HEK293 (cell line): ENCODE data around the gene KIAA1958.
A peak's percentile ranks its signal among the peaks of the same experiment; 100 is the strongest.

Experiments
- CTCF ChIA-PET: fragments of 350-600 bp; formaldehyde crosslinking; extraction: SDS; loops from one replicate; lab custom pipeline; 2021; ENCODE audit warnings: antibody characterized with exemption; lab: Yijun Ruan, JAX
- POLR2A ChIA-PET: fragments of 300-600 bp; formaldehyde crosslinking; extraction: SDS; loops from one replicate; lab custom pipeline; 2020; ENCODE audit warnings: antibody characterized with exemption, inconsistent platforms; lab: Yijun Ruan, JAX
- H3K27ac ChIP-seq: fragments of 200-500 bp; sonication (Bioruptor generic); 2 replicates; pipeline ENCODE4 v1.5.1; 2014; ENCODE audit warnings: low read depth, low read length, control low read depth, inconsistent platforms; ENCODE audit errors: extremely low read depth
- H3K36me3 ChIP-seq, 2 experiments: fragments of 200-500 bp in 1 of 2; sonication (Bioruptor generic) in 1 of 2; 1 replicate in 1 of 2; 2 replicates in 1 of 2; pipeline ENCODE4 v1.5.1; 2014 to 2017; ENCODE audit warnings: inconsistent platforms in 2 of 2, low read length in 2 of 2; ENCODE audit not compliant: control insufficient read depth in 2 of 2, insufficient read depth in 1 of 2
- H3K4me1 ChIP-seq: fragments of 200-500 bp; sonication (Bioruptor generic); 2 replicates; pipeline ENCODE4 v1.5.1; 2014; ENCODE audit warnings: mild to moderate bottlenecking, low read length, inconsistent platforms; ENCODE audit not compliant: control insufficient read depth, insufficient read depth
- H3K4me3 ChIP-seq: 2 replicates; pipeline ENCODE4 v1.5.1; 2011; ENCODE audit warnings: low read depth, mild to moderate bottlenecking, control low read depth, low read length, moderate library complexity
- H3K9me3 ChIP-seq: fragments of 200-500 bp; sonication (Bioruptor generic); 2 replicates; pipeline ENCODE4 v1.5.1; 2014; ENCODE audit warnings: low read depth, low read length, inconsistent platforms; ENCODE audit not compliant: control insufficient read depth, insufficient read depth
- ELK4 ChIP-seq: IDR thresholded peaks from 2 replicates; pipeline ENCODE4 v1.6.1; 2011; ENCODE audit warnings: mild to moderate bottlenecking, low read depth, low read length, borderline replicate concordance
- GFI1B ChIP-seq: fragments of 450-650 bp; formaldehyde crosslinking; IDR thresholded peaks from 2 replicates; pipeline ENCODE4 v1.5.1; 2016; ENCODE audit warnings: missing biosample characterization, missing genetic modification characterization
- GLIS1 ChIP-seq: fragments of 450-650 bp; formaldehyde crosslinking; IDR thresholded peaks from 2 replicates; pipeline ENCODE4 v1.5.1; 2016; ENCODE audit warnings: missing biosample characterization, missing genetic modification characterization
- HOXD13 ChIP-seq: sonication (generic); formaldehyde crosslinking; IDR thresholded peaks from 2 replicates; pipeline ENCODE4 v1.8.0; 2022; ENCODE audit warnings: missing genetic modification reagents, borderline replicate concordance
- RBAK ChIP-seq: fragments of 450-650 bp; formaldehyde crosslinking; IDR thresholded peaks from 2 replicates; pipeline ENCODE4 v1.5.1; 2016; ENCODE audit warnings: missing biosample characterization, missing genetic modification characterization
- ZFP41 ChIP-seq: fragments of 450-650 bp; formaldehyde crosslinking; IDR thresholded peaks from 2 replicates; pipeline ENCODE4 v1.5.1; 2016; ENCODE audit warnings: missing biosample characterization, missing genetic modification characterization, borderline replicate concordance
- ZNF10 ChIP-seq: fragments of 450-650 bp; formaldehyde crosslinking; IDR thresholded peaks from 2 replicates; pipeline ENCODE4 v1.5.1; 2017; ENCODE audit warnings: missing biosample characterization, missing genetic modification characterization
- ZNF121 ChIP-seq: fragments of 450-650 bp; formaldehyde crosslinking; IDR thresholded peaks from 2 replicates; pipeline ENCODE4 v1.5.1; 2016; ENCODE audit warnings: missing biosample characterization, missing genetic modification characterization
- ZNF133 ChIP-seq: fragments of 450-650 bp; formaldehyde crosslinking; IDR thresholded peaks from 2 replicates; pipeline ENCODE4 v1.5.1; 2016; ENCODE audit warnings: missing biosample characterization, missing genetic modification characterization
- ZNF184 ChIP-seq: fragments of 450-650 bp; IDR thresholded peaks from 2 replicates; pipeline ENCODE4 v1.5.1; 2018; ENCODE audit warnings: missing biosample characterization, mild to moderate bottlenecking, missing genetic modification characterization
- ZNF202 ChIP-seq: fragments of 450-650 bp; formaldehyde crosslinking; IDR thresholded peaks from 2 replicates; pipeline ENCODE4 v1.5.1; 2016; ENCODE audit warnings: missing biosample characterization, missing genetic modification characterization, borderline replicate concordance
- ZNF302 ChIP-seq: fragments of 450-650 bp; formaldehyde crosslinking; IDR thresholded peaks from 2 replicates; pipeline ENCODE4 v1.5.1; 2016; ENCODE audit warnings: missing biosample characterization, missing genetic modification characterization, low read depth
- ZNF335 ChIP-seq: fragments of 450-650 bp; formaldehyde crosslinking; conservative IDR thresholded peaks from 2 replicates; pipeline ENCODE4 v1.5.1; 2016; ENCODE audit warnings: missing biosample characterization, missing genetic modification characterization
- ZNF362 ChIP-seq: fragments of 450-650 bp; formaldehyde crosslinking; IDR thresholded peaks from 2 replicates; pipeline ENCODE4 v1.5.1; 2016; ENCODE audit warnings: missing biosample characterization, missing genetic modification characterization
- ZNF394 ChIP-seq: fragments of 450-650 bp; formaldehyde crosslinking; IDR thresholded peaks from 2 replicates; pipeline ENCODE4 v1.5.1; 2016; ENCODE audit warnings: missing biosample characterization, missing genetic modification characterization, mild to moderate bottlenecking, moderate library complexity, borderline replicate concordance
- ZNF510 ChIP-seq: fragments of 450-650 bp; formaldehyde crosslinking; IDR thresholded peaks from 2 replicates; pipeline ENCODE4 v1.5.1; 2018; ENCODE audit warnings: mild to moderate bottlenecking, missing genetic modification characterization, missing biosample characterization; ENCODE audit not compliant: insufficient replicate concordance
- ZNF529 ChIP-seq: fragments of 450-650 bp; formaldehyde crosslinking; IDR thresholded peaks from 2 replicates; pipeline ENCODE4 v1.5.1; 2017; ENCODE audit warnings: missing genetic modification characterization, missing biosample characterization; ENCODE audit not compliant: insufficient replicate concordance
- ZNF555 ChIP-seq: fragments of 450-650 bp; formaldehyde crosslinking; conservative IDR thresholded peaks from 2 replicates; pipeline ENCODE4 v1.5.1; 2017; ENCODE audit warnings: missing biosample characterization, mild to moderate bottlenecking, missing genetic modification characterization, inconsistent platforms
- ZNF624 ChIP-seq: fragments of 450-650 bp; formaldehyde crosslinking; IDR thresholded peaks from 2 replicates; pipeline ENCODE4 v1.5.1; 2017; ENCODE audit warnings: missing biosample characterization, missing genetic modification characterization
- ZNF664 ChIP-seq: fragments of 450-650 bp; formaldehyde crosslinking; IDR thresholded peaks from 2 replicates; pipeline ENCODE4 v1.5.1; 2016; ENCODE audit warnings: missing biosample characterization, missing genetic modification characterization
- TF ChIP-seq, protein P1 (sequence below): fragments of 450-650 bp; formaldehyde crosslinking; IDR thresholded peaks from 2 replicates; pipeline ENCODE4 v1.5.1; 2016; ENCODE audit warnings: missing biosample characterization, missing genetic modification characterization

Gene KIAA1958

GRCh38 chr9:112624711-112625707 is 138.4 kb downstream of the KIAA1958 start:
- CTCF ChIA-PET, result no interaction called here
- POLR2A ChIA-PET, result no interaction called here
- Histone ChIP-seq H3K4me1 (no peaks in the 10 kb centered on the region), H3K27ac (no peak overlapping the region), H3K4me3 (no peak overlapping the region), H3K36me3 (no peaks in the 10 kb centered on the region), H3K9me3 (no peaks in the 10 kb centered on the region)
- TF ChIP-seq RBAK (tag by site-specific recombination) (no peak), ZNF121 (0 out of 2 replicates have a peak, but pooled peaks have one; percentile 37)

- no peaks in the 10 kb centered on the region for H3K9me3 ChIP-seq
- TF ChIP-seq ZNF133 (tag by site-specific recombination) (no peak), ZNF555 (tag by site-specific recombination) (no peak), ZNF362 (tag by site-specific recombination) (no peak), ZNF335 (no peak)
- TF ChIP-seq, protein P1, sequence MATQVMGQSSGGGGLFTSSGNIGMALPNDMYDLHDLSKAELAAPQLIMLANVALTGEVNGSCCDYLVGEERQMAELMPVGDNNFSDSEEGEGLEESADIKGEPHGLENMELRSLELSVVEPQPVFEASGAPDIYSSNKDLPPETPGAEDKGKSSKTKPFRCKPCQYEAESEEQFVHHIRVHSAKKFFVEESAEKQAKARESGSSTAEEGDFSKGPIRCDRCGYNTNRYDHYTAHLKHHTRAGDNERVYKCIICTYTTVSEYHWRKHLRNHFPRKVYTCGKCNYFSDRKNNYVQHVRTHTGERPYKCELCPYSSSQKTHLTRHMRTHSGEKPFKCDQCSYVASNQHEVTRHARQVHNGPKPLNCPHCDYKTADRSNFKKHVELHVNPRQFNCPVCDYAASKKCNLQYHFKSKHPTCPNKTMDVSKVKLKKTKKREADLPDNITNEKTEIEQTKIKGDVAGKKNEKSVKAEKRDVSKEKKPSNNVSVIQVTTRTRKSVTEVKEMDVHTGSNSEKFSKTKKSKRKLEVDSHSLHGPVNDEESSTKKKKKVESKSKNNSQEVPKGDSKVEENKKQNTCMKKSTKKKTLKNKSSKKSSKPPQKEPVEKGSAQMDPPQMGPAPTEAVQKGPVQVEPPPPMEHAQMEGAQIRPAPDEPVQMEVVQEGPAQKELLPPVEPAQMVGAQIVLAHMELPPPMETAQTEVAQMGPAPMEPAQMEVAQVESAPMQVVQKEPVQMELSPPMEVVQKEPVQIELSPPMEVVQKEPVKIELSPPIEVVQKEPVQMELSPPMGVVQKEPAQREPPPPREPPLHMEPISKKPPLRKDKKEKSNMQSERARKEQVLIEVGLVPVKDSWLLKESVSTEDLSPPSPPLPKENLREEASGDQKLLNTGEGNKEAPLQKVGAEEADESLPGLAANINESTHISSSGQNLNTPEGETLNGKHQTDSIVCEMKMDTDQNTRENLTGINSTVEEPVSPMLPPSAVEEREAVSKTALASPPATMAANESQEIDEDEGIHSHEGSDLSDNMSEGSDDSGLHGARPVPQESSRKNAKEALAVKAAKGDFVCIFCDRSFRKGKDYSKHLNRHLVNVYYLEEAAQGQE (tag by site-specific recombination), result no peak
- no peaks in the 10 kb centered on the region for H3K36me3 ChIP-seq
- CTCF ChIA-PET, result interaction anchor here (0.6 kb wide), 1 partner anchor 214 kb away, joined by 3 read pairs; no protein-coding TSS in a partner anchor
- no peak overlapping the region for H3K4me3 ChIP-seq
- no peaks in the 10 kb centered on the region for H3K4me1 ChIP-seq
- no peak overlapping the region for H3K27ac ChIP-seq
- POLR2A ChIA-PET, result interaction anchor here (0.9 kb wide), 1 partner anchor 143 kb away, joined by 3 read pairs; the partner anchor contains the start of gene KIAA1958
Measured at GRCh38 chr9:112629671-112630485, 143.3 kb downstream of the KIAA1958 start.

- Histone ChIP-seq H3K36me3 (no peaks in the 10 kb centered on the region), H3K9me3 (no peaks in the 10 kb centered on the region), H3K4me1 (no peaks in the 10 kb centered on the region), H3K4me3 (no peak overlapping the region), H3K27ac (no peak overlapping the region)
- CTCF ChIA-PET, result no interaction called here
- POLR2A ChIA-PET, result no interaction called here
- no peak for TF ChIP-seq ZNF10 (tag by site-specific recombination)
- no peak for TF ChIP-seq ZNF302 (tag by site-specific recombination)
- TF ChIP-seq ZNF529, result no peak
- no peak for TF ChIP-seq ZNF184 (tag by site-specific recombination)
- no peak for TF ChIP-seq GLIS1 (tag by site-specific recombination)
- TF ChIP-seq ZNF510 (tag by site-specific recombination), result no peak
- no peak for TF ChIP-seq ZNF394
- TF ChIP-seq HOXD13 (CRISPR knock-in tag), result no peak
- no peak for TF ChIP-seq ELK4
- TF ChIP-seq ZNF624 (tag by site-specific recombination), result no peak
- TF ChIP-seq ZNF202 (tag by site-specific recombination), result no peak
- no peak for TF ChIP-seq GFI1B (tag by site-specific recombination)
- no peak for TF ChIP-seq ZNF121
- TF ChIP-seq ZFP41 (tag by site-specific recombination), result no peak
- TF ChIP-seq ZNF664 (tag by site-specific recombination), result no peak
Measured at GRCh38 chr9:112631313-112632070, 144.9 kb downstream of the KIAA1958 start.
